ENCODE data around the gene HACD3.
A peak's percentile ranks its signal among the peaks of the same experiment; 100 is the strongest.
"Not testable (repeated sequence)": the region's sequence is repeated elsewhere in the genome, so short reads cannot be mapped to it uniquely, and the experiment has no call there.

The HACD3 gene

GRCh38 chr15:65530318-65531111 is at the start of gene HACD3:
HACD3 (plus strand) TSS chr15:65530463; CDS start chr15:65530632, 169 bp downstream.
- DNase-seq (ENCODE audit: low spot score) = peak; percentile 99

- no peak for DNase-seq (ENCODE audit: low spot score)
These were observed 45.4 kb upstream of the HACD3 start for GRCh38 chr15:65484876-65485275.

GRCh38 chr15:65494076-65494475 is 36.2 kb upstream of the HACD3 start:
- no peak for DNase-seq (ENCODE audit: low spot score)

GRCh38 chr15:65509321-65509720 is 20.9 kb upstream of the HACD3 start:
- no peak for DNase-seq (ENCODE audit: low spot score)

GRCh38 chr15:65512189-65512588 is 18.1 kb upstream of the HACD3 start:
- no peak for DNase-seq (ENCODE audit: low spot score)

GRCh38 chr15:65512807-65513416 is 17.4 kb upstream of the HACD3 start:
- peak; percentile 71 for DNase-seq (ENCODE audit: low spot score)

GRCh38 chr15:65516997-65517865 is 13.0 kb upstream of the HACD3 start, which contains the start of gene DPP8:
DPP8 (minus strand) TSS chr15:65517689; CDS start chr15:65512553, 5,136 bp downstream.
- peak; percentile 94 for DNase-seq (ENCODE audit: low spot score)

- DNase-seq (ENCODE audit: low spot score) = no peak
These were observed 12.4 kb upstream of the HACD3 start for GRCh38 chr15:65517866-65518207.

GRCh38 chr15:65518633-65519285 is 11.5 kb upstream of the HACD3 start:
- no peak for DNase-seq (ENCODE audit: low spot score)

- no peak for DNase-seq (ENCODE audit: low spot score)
These were observed 8.9 kb upstream of the HACD3 start for GRCh38 chr15:65521350-65521749.

- no peak for DNase-seq (ENCODE audit: low spot score)
These were observed 6.0 kb upstream of the HACD3 start for GRCh38 chr15:65524226-65524625.

- no peak for DNase-seq (ENCODE audit: low spot score)
These were observed 4.6 kb upstream of the HACD3 start for GRCh38 chr15:65525622-65526021.

GRCh38 chr15:65528461-65529060 is 1.7 kb upstream of the HACD3 start:
- no peak for DNase-seq (ENCODE audit: low spot score)

GRCh38 chr15:65529762-65530317 is 423 bp upstream of the HACD3 start:
- DNase-seq (ENCODE audit: low spot score) = no peak

GRCh38 chr15:65532738-65533051 is 2.4 kb downstream of the HACD3 start:
- no peak for DNase-seq (ENCODE audit: low spot score)

GRCh38 chr15:65533057-65533756 is 2.9 kb downstream of the HACD3 start:
- DNase-seq (ENCODE audit: low spot score) = no peak

GRCh38 chr15:65535192-65535591 is 4.9 kb downstream of the HACD3 start:
- DNase-seq (ENCODE audit: low spot score) = no peak

- DNase-seq (ENCODE audit: low spot score) = no peak
These were observed 10.1 kb downstream of the HACD3 start for GRCh38 chr15:65540314-65540713.

- DNase-seq (ENCODE audit: low spot score) = no peak
These were observed 11.1 kb downstream of the HACD3 start for GRCh38 chr15:65541231-65541820.

GRCh38 chr15:65547841-65548240 is 17.6 kb downstream of the HACD3 start:
- DNase-seq (ENCODE audit: low spot score) = no peak

- not testable (repeated sequence) for DNase-seq (ENCODE audit: low spot score)
These were observed 19.0 kb downstream of the HACD3 start for GRCh38 chr15:65549288-65549687.

All from GM03348 (cell line).